GM12878 (cell line): ENCODE measurements around the gene CENPP. TPM values are rescaled to one million over a fixed set of nuclear protein-coding genes. Genes with fewer than 3 reads are reported as not detected.

Source experiments
- ATAC-seq: fragments of 200-7000 bp; cut with Tn5 transposase; 3 replicates; pipeline ENCODE4 v1.9.1; 2020; ENCODE audit warnings: mild to moderate bottlenecking, moderate library complexity
- BruUV-seq: library from RNA; stranded (reverse); fragments of 400-500 nt; replicated peaks from 2 replicates; lab custom pipeline; 2021; lab: Mats Ljungman, UMichigan
- CTCF ChIA-PET: fragments of 300-600 bp; sonication (Branson Sonifier 250); formaldehyde crosslinking; extraction: SDS; loops from one replicate; lab custom pipeline; 2021; ENCODE audit warnings: inconsistent platforms; lab: Yijun Ruan, JAX
- POLR2A ChIA-PET: fragments of 350-600 bp; formaldehyde crosslinking; extraction: SDS; loops from one replicate; lab custom pipeline; 2021; ENCODE audit warnings: inconsistent platforms; lab: Charles Lee
- RAD21 ChIA-PET: fragments of 300-600 bp; sonication (Branson Sonifier 250); formaldehyde crosslinking; loops from one replicate; lab custom pipeline; 2023; ENCODE audit warnings: antibody characterized with exemption; ENCODE audit not compliant: unreplicated experiment; lab: Charles Lee
- SMC1A ChIA-PET: fragments of 300-600 bp; sonication (Branson Sonifier 250); formaldehyde crosslinking; loops from one replicate; lab custom pipeline; 2023; ENCODE audit not compliant: unreplicated experiment, uncharacterized antibody; lab: Charles Lee
- DNase-seq: peaks from one replicate; pipeline ENCODE4 v3.0.0-alpha.2; 2011; ENCODE audit warnings: low read depth, low spot score
- FAIRE-seq: peaks from 3 replicates; lab custom pipeline; 2011; peaks lifted over from hg19 to GRCh38; lab: Jason Lieb, UNC
- H2AFZ ChIP-seq: 2 replicates; pipeline ENCODE4 v1.6.0; 2011; ENCODE audit warnings: low read depth, low read length, control low read depth; ENCODE audit not compliant: control insufficient read depth
- H3K27ac ChIP-seq: 2 replicates; pipeline ENCODE4 v1.5.1; 2011; ENCODE audit warnings: control low read depth; ENCODE audit not compliant: control insufficient read depth, insufficient read depth
- H3K27me3 ChIP-seq, 2 experiments: replicated peaks in 1 of 2; 2 replicates each; pipeline versions ENCODE4 v1.6.0 to v1.6.1; 2011; ENCODE audit warnings: low read length in 1 of 2; ENCODE audit not compliant: control insufficient read depth in 2 of 2, insufficient read depth in 2 of 2
- H3K36me3 ChIP-seq, 2 experiments: 2 replicates each; pipeline ENCODE4 v1.5.1; 2011; ENCODE audit warnings: low read length in 1 of 2; ENCODE audit not compliant: control insufficient read depth in 2 of 2, insufficient read depth in 2 of 2
- H3K4me1 ChIP-seq: 2 replicates; pipeline ENCODE4 v1.6.1; 2011; ENCODE audit warnings: mild to moderate bottlenecking, low read length, moderate library complexity, mixed read lengths; ENCODE audit not compliant: control insufficient read depth, insufficient read depth
- H3K4me2 ChIP-seq: 2 replicates; pipeline ENCODE4 v1.6.0; 2011; ENCODE audit warnings: control low read depth; ENCODE audit not compliant: control insufficient read depth, insufficient read depth
- H3K4me3 ChIP-seq: fragments of 200-600 bp; sonication (generic); 2 replicates; pipeline ENCODE4 v1.5.1; 2016
- H3K79me2 ChIP-seq: 2 replicates; pipeline ENCODE4 v1.6.0; 2011; ENCODE audit warnings: low read length; ENCODE audit not compliant: control insufficient read depth, insufficient read depth
- H3K9ac ChIP-seq: 2 replicates; pipeline ENCODE4 v1.8.0; 2011; ENCODE audit warnings: low read length, control low read depth, mixed read lengths; ENCODE audit not compliant: control insufficient read depth, insufficient read depth
- H3K9me3 ChIP-seq: replicated peaks from 3 replicates; pipeline ENCODE4 v1.5.1; 2011; ENCODE audit warnings: mild to moderate bottlenecking, low read length; ENCODE audit not compliant: control insufficient read depth, insufficient read depth
- H4K20me1 ChIP-seq: 2 replicates; pipeline ENCODE4 v1.6.0; 2011; ENCODE audit not compliant: control insufficient read depth, insufficient read depth
- ASH2L ChIP-seq: fragments of 300-600, 200-600 bp; sonication (generic); IDR thresholded peaks from 2 replicates; pipeline ENCODE4 v1.6.1; 2017; ENCODE audit warnings: low read depth, mild to moderate bottlenecking, borderline replicate concordance
- CBX5 ChIP-seq: sonication (generic); IDR thresholded peaks from 2 replicates; pipeline ENCODE4 v1.6.1; 2016; ENCODE audit warnings: low read depth, moderate library complexity, mild to moderate bottlenecking, inconsistent platforms
- FOXK2 ChIP-seq: fragments of 450-650 bp; IDR thresholded peaks from 2 replicates; pipeline ENCODE4 v1.6.1; 2017; ENCODE audit warnings: mild to moderate bottlenecking, moderate library complexity
- POLR2AphosphoS2 ChIP-seq: IDR thresholded peaks from 2 replicates; pipeline ENCODE4 v1.6.1; 2011; ENCODE audit warnings: low read depth, mild to moderate bottlenecking, low read length, improper control_type of control experiment, moderate library complexity
- POLR2AphosphoS5 ChIP-seq: IDR thresholded peaks from 2 replicates; pipeline ENCODE4 v1.6.1; 2011; ENCODE audit warnings: mild to moderate bottlenecking, low read length, inconsistent platforms
- RAD21 ChIP-seq: IDR thresholded peaks from 2 replicates; pipeline ENCODE4 v1.6.1; 2011; ENCODE audit warnings: mild to moderate bottlenecking, low read depth, low read length, moderate library complexity; ENCODE audit not compliant: insufficient read depth
- SMARCA5 ChIP-seq: fragments of 450-650 bp; IDR thresholded peaks from 2 replicates; pipeline ENCODE4 v1.6.1; 2017; ENCODE audit warnings: mild to moderate bottlenecking
- SMC3 ChIP-seq: IDR thresholded peaks from 2 replicates; pipeline ENCODE4 v1.6.1; 2011; ENCODE audit warnings: low read length, improper control_type of control experiment, borderline replicate concordance
- WRNIP1 ChIP-seq: IDR thresholded peaks from 2 replicates; pipeline ENCODE4 v1.6.1; 2011; ENCODE audit warnings: low read depth, low read length, improper control_type of control experiment, borderline replicate concordance
- ZNF24 ChIP-seq: fragments of 450-650 bp; IDR thresholded peaks from 2 replicates; pipeline ENCODE4 v1.6.1; 2017; ENCODE audit warnings: antibody characterized with exemption, mild to moderate bottlenecking
- ZNF622 ChIP-seq: fragments of 450-650 bp; IDR thresholded peaks from 2 replicates; pipeline ENCODE4 v1.6.1; 2017; ENCODE audit warnings: mild to moderate bottlenecking, inconsistent platforms
- WGBS: methylation state at CpG from one replicate; pipeline ENCODE4 v1.1.6; 2016; ENCODE audit warnings: low lambda C conversion rate; ENCODE audit not compliant: insufficient replicate concordance, insufficient coverage; ENCODE audit errors: missing lambda C conversion rate; 5-methylcytosine and 5-hydroxymethylcytosine counted together
- in situ Hi-C: fragments of 300-500 bp; cut with MboI; formaldehyde crosslinking; loops from 9 replicates; pipeline ENCODE4 v1.14.3; 2018; ENCODE audit warnings: mixed read lengths
- intact Hi-C: fragments of 100-400 bp; cut with micrococcal nuclease; formaldehyde crosslinking; loops from one replicate; pipeline ENCODE4 v1.14.2; 2022; ENCODE audit not compliant: unreplicated experiment
- polyA plus RNA-seq, 11 experiments: library from polyadenylated mRNA; depleted of rRNA in 4 of 11; unstranded in 6 of 11; stranded (reverse) in 5 of 11; fragments of >200 nt; fragmentation: Nextera tagmentation in 4 of 11; fragmentation: Illumina TruSeq in 1 of 11; extraction: Ambion mirVana in 4 of 11; extraction: Trizol in 1 of 11; gene quantifications; 1 replicate in 1 of 11; 2 replicates in 10 of 11; pipeline versions ENCODE4 v1.2.1 to v1.2.3, GENCODE V29; 2011 to 2016; ENCODE audit warnings: inconsistent platforms in 2 of 11, missing spikeins in 2 of 11, low read depth in 1 of 11
- total RNA-seq, 4 experiments: library from RNA; depleted of rRNA in 3 of 4; stranded (reverse); fragments of >200 nt in 3 of 4; fragmentation: Illumina TruSeq in 1 of 4; extraction: Trizol in 1 of 4; gene quantifications; 2 replicates each; pipeline versions ENCODE4 v1.2.1 to v1.2.3, GENCODE V29; 2013 to 2021
- TF ChIP-seq, protein P1 (sequence below), 3 experiments: IDR thresholded peaks in 2 of 3; conservative IDR thresholded peaks in 1 of 3; 2 replicates each; pipeline ENCODE4 v1.5.1; 2011; ENCODE audit warnings: low read depth in 3 of 3, low read length in 3 of 3, mild to moderate bottlenecking in 3 of 3, control low read depth in 2 of 3, moderate library complexity in 2 of 3, inconsistent platforms in 1 of 3, mixed read lengths in 1 of 3; ENCODE audit not compliant: control insufficient read depth in 2 of 3, insufficient read depth in 1 of 3; ENCODE audit errors: extremely low read depth in 1 of 3
- TF ChIP-seq, protein P2 (sequence below): IDR thresholded peaks from 2 replicates; pipeline ENCODE4 v1.6.1; 2012; ENCODE audit warnings: low read depth, low read length, improper control_type of control experiment
- TF ChIP-seq, protein P3 (sequence below): fragments of 450-650 bp; formaldehyde crosslinking; IDR thresholded peaks from 2 replicates; pipeline ENCODE4 v1.5.0; 2022; ENCODE audit warnings: mild to moderate bottlenecking, missing genetic modification characterization

Gene CENPP
- total and polyA plus RNA-seq, 10 of the 15 experiments (the other 5 are each of a cell fraction or from before 2014, with no cell fraction given) = 9.4 to 31.4 (median 19.8) TPM

DNA sequence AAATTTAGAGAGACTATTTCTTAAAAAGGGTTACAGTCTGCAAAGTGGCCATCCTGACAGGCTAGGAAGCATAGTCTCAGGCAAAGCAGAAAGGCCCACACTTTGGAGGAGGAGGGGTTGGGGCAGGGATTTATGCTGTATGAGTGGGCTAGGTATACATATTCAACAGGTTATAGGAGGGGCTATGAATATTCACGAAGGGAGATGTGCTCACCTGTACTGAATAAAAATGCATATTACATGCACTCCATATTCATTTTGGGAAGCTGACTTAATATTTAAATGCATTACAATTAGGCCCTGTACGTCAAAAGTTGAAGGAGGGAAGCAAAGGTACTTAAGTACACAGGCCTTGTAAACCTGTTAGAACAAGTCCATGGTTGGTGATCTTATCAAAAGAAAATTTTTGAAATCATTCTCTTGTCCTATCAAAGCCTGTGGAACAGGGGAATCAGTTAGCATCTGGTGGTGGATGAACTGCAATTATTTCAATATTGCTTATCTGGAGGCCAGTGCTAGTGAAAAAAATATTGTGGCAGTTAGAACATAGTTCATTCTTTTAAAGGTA, 1.6 kb downstream of the CENPP start (continued):
- no peak for TF ChIP-seq ZNF622
- TF ChIP-seq WRNIP1 = no peak
- no peak for TF ChIP-seq SMARCA5
- TF ChIP-seq ASH2L = no peak
- no peak for TF ChIP-seq FOXK2

DNA sequence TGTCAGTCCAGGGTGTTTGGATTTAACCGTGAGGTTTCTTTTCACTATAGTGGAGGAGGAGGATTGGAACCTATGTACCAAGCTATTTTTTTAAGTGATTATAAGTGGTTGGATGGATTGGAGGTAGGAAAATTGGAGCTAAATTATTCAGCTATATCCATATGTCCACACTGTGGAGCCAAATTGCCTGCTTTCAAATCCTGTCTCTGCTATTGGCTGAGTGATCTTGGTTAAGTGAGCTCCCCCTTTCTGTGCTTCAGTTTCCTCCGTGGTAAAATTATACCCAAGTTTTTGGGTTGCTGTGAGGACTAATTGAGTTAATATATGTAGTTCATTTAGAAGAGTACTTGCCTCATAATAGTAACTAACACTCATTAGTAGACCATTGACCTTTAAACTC, 2.5 kb downstream of the CENPP start:
- ChIA-PET SMC1A (interaction anchor here (0.7 to 1.7 kb wide), 12 partner anchors 11 to 342 kb away, joined by 3 to 9 read pairs (median 4); no protein-coding TSS in a partner anchor), POLR2A (interaction anchor here (0.6 to 0.9 kb wide), 3 partner anchors 11 to 342 kb away, joined by 3 to 4 read pairs (median 3); no protein-coding TSS in a partner anchor), CTCF (interaction anchor here (0.7 to 2.7 kb wide), 17 partner anchors 11 to 324 kb away, joined by 3 to 24 read pairs (median 4); no protein-coding TSS in a partner anchor), RAD21 (interaction anchor here (0.9 to 1.9 kb wide), 5 partner anchors 111 to 307 kb away, joined by 3 to 10 read pairs (median 9); no protein-coding TSS in a partner anchor)
- no peak for DNase-seq
- Histone ChIP-seq H3K9ac (peak overlapping the region; percentile 35; the same call in 1 of the 2 replicates), H3K27me3 (no peaks in the 10 kb centered on the region), H4K20me1 (no peaks in the 10 kb centered on the region), H3K36me3 (no peaks in the 10 kb centered on the region; a peak in 1 of 4 replicates), H3K79me2 (peaks cover 47% of the 10 kb centered on the region), H3K27ac (no peak overlapping the region), H3K9me3 (no peaks in the 10 kb centered on the region), H3K4me2 (peak overlapping the region; percentile 10; the same call in 1 of the 2 replicates), H3K4me3 (peak overlapping the region; percentile 25; the same call in 1 of the 2 replicates), H3K4me1 (peaks cover 2% of the 10 kb centered on the region; the same call in 1 of the 2 replicates), H2AFZ (peak overlapping the region; percentile 41)
- intact Hi-C loops (loop anchor here (5.0 to 10.0 kb wide), 2 partner anchors 117 to 304 kb away; no protein-coding TSS in a partner anchor), in situ Hi-C loops (loop anchor here (5.0 kb wide), 1 partner anchor 304 kb away; no protein-coding TSS in a partner anchor)
- no peak for FAIRE-seq
- BruUV-seq = no TSS peak
- no peak for ATAC-seq
- WGBS = 50% methylated on average over 2 of the region's 2 CpGs
- TF ChIP-seq SMC3 = peak; percentile 13; the same call in 1 of the 2 replicates
- TF ChIP-seq, protein P1, sequence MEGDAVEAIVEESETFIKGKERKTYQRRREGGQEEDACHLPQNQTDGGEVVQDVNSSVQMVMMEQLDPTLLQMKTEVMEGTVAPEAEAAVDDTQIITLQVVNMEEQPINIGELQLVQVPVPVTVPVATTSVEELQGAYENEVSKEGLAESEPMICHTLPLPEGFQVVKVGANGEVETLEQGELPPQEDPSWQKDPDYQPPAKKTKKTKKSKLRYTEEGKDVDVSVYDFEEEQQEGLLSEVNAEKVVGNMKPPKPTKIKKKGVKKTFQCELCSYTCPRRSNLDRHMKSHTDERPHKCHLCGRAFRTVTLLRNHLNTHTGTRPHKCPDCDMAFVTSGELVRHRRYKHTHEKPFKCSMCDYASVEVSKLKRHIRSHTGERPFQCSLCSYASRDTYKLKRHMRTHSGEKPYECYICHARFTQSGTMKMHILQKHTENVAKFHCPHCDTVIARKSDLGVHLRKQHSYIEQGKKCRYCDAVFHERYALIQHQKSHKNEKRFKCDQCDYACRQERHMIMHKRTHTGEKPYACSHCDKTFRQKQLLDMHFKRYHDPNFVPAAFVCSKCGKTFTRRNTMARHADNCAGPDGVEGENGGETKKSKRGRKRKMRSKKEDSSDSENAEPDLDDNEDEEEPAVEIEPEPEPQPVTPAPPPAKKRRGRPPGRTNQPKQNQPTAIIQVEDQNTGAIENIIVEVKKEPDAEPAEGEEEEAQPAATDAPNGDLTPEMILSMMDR (IDR thresholded peaks at IDR 0.05 in 2 of 3, conservative IDR thresholded peaks at IDR 0.05 in 1 of 3; ENCODE audit: control insufficient read depth in 2 of 3, extremely low read depth in 1 of 3, insufficient read depth in 1 of 3, low read depth in 3 of 3, low read length in 3 of 3) = peak; percentile 17 to 45 (median 26); a peak in 3 of 6 replicates
- no peak for TF ChIP-seq CBX5
- TF ChIP-seq POLR2AphosphoS5 = no peak
- TF ChIP-seq RAD21 = peak; percentile 49
- TF ChIP-seq POLR2AphosphoS2 = no peak
- TF ChIP-seq, protein P2, sequence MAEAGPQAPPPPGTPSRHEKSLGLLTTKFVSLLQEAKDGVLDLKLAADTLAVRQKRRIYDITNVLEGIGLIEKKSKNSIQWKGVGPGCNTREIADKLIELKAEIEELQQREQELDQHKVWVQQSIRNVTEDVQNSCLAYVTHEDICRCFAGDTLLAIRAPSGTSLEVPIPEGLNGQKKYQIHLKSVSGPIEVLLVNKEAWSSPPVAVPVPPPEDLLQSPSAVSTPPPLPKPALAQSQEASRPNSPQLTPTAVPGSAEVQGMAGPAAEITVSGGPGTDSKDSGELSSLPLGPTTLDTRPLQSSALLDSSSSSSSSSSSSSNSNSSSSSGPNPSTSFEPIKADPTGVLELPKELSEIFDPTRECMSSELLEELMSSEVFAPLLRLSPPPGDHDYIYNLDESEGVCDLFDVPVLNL = no peak
- TF ChIP-seq, protein P3, sequence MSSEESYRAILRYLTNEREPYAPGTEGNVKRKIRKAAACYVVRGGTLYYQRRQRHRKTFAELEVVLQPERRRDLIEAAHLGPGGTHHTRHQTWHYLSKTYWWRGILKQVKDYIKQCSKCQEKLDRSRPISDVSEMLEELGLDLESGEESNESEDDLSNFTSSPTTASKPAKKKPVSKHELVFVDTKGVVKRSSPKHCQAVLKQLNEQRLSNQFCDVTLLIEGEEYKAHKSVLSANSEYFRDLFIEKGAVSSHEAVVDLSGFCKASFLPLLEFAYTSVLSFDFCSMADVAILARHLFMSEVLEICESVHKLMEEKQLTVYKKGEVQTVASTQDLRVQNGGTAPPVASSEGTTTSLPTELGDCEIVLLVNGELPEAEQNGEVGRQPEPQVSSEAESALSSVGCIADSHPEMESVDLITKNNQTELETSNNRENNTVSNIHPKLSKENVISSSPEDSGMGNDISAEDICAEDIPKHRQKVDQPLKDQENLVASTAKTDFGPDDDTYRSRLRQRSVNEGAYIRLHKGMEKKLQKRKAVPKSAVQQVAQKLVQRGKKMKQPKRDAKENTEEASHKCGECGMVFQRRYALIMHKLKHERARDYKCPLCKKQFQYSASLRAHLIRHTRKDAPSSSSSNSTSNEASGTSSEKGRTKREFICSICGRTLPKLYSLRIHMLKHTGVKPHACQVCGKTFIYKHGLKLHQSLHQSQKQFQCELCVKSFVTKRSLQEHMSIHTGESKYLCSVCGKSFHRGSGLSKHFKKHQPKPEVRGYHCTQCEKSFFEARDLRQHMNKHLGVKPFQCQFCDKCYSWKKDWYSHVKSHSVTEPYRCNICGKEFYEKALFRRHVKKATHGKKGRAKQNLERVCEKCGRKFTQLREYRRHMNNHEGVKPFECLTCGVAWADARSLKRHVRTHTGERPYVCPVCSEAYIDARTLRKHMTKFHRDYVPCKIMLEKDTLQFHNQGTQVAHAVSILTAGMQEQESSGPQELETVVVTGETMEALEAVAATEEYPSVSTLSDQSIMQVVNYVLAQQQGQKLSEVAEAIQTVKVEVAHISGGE (CRISPR knock-in tag) = no peak
- no peak for TF ChIP-seq ZNF24
